Activated effector memory CD4-positive, alpha-beta T cell treated with Interleukin-2 at 50 U/mL for 16 hours (primary cell): Measurements from ENCODE around the gene MLH3.
"Not testable (repeated sequence)": the region's sequence is repeated elsewhere in the genome, so short reads cannot be mapped to it uniquely, and the experiment has no call there.

Source experiments
- DNase-seq: peaks from one replicate; pipeline ENCODE4 v3.0.0-alpha.2; 2020

Gene MLH3

GRCh38 chr14:75023108-75023507 lies 28.2 kb downstream of the MLH3 start:
- DNase-seq: no peak

GRCh38 chr14:75022655-75023054 lies 28.6 kb downstream of the MLH3 start:
- no peak for DNase-seq

GRCh38 chr14:75018694-75019093 lies 32.6 kb downstream of the MLH3 start:
- DNase-seq: no peak

- DNase-seq: no peak
These were observed 34.5 kb downstream of the MLH3 start for GRCh38 chr14:75016815-75017214.

GRCh38 chr14:75015496-75015895 lies 35.8 kb downstream of the MLH3 start:
- DNase-seq: no peak

GRCh38 chr14:75013290-75013689 lies 38.0 kb downstream of the MLH3 start:
- no peak for DNase-seq

DNA sequence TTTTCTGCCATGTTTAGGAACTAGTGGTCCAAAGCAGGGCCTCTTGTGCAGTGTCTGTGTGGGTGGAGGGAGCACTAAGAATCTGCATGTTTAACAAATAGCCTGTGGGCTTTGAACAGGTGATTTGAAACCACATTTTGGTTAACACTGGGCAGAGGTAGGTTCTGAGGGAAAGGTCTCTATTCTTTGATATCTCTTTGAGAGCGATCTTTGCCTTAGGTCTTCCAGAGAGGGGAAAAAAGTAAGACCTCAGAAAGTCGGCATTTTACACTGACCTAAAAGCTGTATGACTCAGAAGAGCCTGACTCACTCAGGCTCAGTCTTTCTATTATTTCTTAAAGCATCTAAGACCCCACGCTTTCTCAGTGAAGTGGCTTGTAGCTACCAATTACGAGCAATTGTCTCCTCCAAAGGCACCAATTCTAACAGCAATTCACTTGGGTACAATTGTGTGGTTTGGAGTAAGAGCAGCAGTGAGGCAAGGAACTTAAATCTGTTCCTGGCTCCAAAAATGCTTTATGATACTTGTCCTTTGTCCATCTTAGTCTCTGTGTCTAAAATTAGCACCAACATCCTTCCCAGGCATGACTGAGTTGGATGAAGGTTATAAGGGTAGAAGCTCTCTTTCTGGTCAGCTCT lies 39.8 kb downstream of the MLH3 start:
- no peak for DNase-seq

DNA sequence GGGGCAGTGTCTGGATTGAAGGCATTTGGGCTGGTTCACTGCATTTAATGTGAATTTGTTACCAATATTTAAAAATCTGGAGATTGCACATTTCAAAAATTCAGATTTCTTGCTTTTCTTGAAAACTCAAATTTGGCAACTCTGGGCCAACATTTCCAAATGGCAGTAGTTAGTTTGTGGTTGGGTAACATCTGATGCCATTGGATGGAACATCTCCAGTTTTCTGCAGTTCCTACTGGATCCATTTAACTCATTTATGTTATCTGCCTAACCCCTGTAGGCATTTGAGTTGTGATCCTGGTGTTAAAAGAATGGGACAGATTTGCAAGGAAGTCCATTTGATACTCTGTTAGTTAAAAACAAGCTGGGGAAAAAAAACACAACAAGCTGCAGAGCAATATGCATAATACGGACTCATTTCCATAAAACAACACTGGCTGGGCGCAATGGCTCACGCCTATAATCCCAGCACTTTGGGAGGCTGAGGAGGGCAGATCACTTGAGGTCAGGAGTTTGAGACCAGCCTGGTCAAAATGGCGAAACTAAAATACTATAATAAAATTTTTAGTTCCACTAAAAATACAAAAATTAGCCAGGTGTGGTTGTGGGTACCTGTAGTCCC lies 40.7 kb downstream of the MLH3 start:
- DNase-seq: no peak

DNA sequence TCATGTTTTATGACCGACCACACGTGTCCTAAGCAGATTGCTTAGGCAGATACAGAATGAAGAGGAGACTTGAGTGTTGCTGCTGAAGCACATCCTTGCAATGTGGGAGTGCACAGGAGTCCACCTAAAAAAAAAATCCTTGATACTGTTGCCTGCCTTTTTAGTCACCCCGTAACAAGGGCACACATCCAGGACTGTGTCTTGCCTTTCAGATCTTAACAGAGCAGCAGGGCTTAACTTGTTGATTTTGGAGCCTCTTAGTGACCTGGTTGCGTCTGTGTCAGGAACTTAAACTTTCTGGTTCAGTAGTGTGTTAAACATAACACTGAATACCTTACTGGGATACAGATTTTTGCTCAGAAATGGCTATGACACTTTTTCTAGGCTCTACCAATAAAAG lies 42.1 kb downstream of the MLH3 start:
- no peak for DNase-seq

DNA sequence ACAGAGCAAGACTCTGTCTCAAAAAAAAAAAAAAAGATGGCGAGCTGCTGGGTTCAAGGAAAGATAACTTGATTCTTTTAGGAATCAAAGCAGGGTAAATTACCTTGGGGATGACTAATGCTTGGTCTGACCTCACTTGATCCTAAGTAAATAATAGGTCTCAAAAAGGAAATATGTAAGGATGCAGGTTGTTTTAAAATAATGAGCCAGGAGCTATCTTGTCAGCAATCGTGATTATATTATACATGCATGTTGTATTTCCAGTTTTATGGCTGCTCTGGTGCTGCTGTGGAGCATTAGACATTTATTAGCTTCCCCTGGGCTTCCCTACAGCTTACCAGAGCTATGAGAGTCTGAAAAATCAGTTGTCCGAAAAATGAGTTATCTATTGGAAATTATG lies 45.9 kb downstream of the MLH3 start:
- DNase-seq: no peak

DNA sequence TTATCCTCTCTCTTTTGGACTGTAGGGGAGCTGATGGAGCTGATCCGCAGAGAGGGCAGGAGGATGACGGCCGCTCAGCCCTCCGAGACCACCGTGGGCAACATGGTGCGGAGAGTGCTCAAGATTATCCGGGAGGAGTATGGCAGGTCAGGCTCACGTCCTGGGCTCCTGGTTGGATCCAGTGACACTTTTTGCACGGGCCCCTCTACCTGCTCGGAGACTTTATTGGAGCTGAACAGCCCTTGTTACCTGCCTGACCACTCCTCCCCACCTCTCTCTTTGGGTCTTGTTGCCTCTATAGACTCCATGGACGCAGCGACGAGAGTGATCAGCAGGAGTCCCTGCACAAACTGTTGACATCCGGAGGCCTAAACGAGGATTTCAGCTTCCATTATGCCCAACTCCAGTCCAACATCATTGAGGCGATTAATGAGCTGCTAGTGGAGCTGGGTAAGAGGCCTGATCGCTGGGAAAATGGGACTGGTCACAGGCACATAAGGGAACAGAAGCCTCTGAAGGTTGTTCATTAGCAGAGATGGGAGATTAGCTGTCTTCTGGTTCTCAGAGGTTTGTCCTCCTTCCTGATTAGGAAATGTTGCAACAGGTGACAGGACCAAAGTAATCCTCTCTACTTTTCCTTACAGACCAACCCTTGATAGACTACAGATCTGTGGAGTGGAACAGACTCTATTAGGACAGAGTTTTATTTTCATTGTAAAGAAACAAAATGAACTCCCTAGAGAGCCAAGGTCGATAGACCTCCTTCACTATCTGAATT lies 47.8 kb downstream of the MLH3 start:
- DNase-seq: no peak

- peak; percentile 99 for DNase-seq
These were observed 48.6 kb downstream of the MLH3 start, which contains the start of gene EIF2B2 for GRCh38 chr14:75002392-75003249. EIF2B2 (plus strand) TSS chr14:75002921; CDS start chr14:75002991, 70 bp downstream.

DNA sequence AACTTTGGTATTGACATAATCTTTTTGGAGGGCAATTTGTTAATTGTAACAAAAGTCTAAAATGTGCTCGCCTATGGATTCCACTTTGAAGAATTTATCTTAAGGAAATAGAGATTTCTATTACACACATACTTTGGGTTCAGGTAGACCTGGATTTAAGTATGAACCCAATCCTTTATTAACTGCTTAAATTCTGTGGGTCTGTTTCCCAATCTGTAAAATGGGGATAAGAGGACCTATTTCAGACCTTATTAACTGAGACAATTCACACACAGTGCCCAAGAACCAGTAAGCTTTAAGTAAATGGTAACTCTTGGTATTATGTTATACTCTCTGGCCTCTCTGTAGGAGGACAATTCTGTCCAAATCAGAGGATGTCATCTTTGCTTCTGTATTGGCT lies 49.4 kb downstream of the MLH3 start:
- DNase-seq: no peak

DNA sequence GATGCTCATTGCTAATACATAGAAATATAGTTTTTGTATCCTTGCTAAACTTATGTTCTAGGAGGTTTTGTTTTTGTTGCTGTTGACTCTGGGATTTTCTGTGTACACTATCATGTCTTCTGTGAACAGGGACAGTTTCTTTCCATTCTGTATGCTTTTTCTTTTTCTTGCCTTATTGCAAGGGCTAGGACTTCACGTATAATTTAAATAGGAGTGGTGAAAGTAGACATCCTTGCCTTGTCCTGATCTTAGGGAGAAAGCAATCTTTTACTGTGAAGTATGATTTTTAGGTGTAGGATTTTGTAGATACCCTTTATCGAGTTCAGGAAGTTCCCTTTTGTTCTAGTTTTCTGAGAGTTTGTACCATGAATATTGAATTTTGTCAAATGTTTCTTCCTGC lies 50.0 kb downstream of the MLH3 start:
- no peak for DNase-seq

DNA sequence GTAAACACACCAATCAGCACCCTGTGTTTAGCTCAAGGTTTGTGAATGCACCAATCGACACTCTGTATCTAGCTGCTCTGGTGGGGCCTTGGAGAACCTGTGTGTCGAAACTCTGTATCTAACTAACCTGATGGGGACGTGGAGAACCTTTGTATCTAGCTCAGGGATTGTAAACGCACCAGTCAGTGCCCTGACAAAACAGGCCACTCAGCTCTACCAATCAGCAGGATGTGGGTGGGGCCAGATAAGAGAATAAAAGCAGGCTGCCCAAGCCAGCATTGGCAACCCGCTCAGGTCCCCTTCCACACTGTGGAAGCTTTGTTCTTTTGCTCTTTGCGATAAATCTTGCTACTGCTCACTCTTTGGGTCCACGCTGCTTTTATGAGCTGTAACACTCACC lies 55.5 kb downstream of the MLH3 start:
- not testable (repeated sequence) for DNase-seq

DNA sequence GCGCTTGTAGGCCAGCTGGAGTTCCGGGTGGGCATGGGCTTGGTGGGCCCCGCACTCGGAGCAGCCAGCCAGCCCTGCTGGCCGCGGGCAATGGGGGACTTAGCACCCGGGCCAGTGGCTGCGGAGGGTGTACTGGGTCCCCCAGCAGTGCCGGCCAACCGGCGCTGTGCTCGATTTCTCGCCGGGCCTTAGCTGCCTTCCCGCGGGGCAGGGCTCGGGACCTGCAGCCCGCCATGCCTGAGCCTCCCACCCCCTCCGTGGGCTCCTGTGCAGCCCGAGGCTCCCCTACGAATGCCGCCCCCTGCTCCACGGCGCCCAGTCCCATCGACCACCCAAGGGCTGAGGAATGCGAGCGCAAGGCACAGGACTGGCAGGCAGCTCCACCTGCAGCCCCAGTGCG lies 57.1 kb downstream of the MLH3 start:
- not testable (repeated sequence) for DNase-seq

DNA sequence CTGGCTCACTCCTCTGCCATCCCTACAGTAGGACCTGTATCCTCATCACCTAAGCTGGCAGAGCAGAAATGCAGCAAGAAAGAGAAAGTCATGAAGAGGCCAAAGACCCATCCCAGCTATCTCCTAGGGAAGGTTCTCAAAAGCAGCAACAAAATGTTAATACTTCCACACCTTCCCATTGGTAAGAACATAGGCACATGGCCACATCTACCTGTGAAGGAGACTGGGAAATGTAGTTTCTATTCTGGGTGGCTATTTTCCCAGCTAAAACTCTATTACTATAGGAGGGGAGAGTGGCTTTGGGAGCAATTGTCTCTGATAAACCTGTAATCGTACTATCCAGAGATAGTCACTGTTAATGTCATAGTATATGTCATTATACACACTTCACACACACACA lies 62.3 kb downstream of the MLH3 start:
- no peak for DNase-seq

DNA sequence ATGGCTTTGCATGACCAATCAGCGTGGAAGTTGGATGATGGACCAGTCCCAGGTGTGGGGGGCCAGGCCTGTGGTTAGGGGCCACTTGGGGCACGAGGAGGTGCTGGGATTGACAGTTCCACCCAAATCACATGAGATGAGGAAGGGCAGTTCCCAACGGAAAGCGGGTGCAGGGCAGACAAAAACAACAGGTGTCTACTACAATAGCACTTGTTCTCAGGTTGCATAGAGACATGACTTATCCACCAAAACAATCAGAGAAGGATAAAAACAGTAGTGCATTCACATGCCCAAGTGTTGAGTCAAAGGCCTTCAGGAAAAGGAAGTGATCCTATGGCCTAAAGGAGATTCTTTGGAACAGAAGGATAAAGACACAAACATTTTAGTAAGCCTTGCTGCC lies 63.1 kb downstream of the MLH3 start:
- DNase-seq: no peak

GRCh38 chr14:74985806-74986205 lies 65.5 kb downstream of the MLH3 start:
- no peak for DNase-seq

DNA sequence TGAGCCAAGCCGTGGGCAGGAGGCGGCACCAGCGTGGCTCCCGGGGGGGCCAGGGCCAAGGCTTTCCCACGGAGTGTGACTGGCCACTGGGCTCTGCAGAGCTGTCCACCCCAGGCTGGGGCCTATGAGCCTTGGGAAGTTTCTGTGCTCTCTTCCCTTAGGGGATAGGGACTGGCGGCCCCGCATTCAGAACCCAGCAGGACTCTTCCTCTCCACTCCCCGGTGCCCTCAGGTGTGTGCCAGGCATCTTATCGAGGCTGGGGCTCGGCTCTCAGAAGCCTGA lies 66.3 kb downstream of the MLH3 start:
- DNase-seq: no peak

GRCh38 chr14:74984236-74985027 lies 66.8 kb downstream of the MLH3 start:
- no peak for DNase-seq

DNA sequence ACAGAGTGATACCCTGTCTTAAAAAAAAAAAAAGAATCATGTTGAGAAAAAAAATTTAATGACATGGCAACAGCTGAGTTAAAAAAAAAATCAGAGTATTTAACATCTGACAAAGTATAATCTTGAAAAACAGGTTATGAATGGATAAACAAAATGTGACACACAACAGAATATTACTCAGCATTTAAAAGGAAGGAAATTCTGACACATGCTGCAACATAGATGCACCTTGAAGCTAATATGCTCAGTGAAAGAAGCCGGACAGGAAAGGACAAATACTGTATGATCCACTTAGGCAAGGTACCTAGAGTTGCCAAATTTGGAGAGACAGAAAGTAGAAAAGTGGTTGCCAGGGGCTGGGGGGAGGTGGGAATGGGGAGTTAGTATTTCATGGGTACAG lies 67.9 kb downstream of the MLH3 start:
- no peak for DNase-seq

DNA sequence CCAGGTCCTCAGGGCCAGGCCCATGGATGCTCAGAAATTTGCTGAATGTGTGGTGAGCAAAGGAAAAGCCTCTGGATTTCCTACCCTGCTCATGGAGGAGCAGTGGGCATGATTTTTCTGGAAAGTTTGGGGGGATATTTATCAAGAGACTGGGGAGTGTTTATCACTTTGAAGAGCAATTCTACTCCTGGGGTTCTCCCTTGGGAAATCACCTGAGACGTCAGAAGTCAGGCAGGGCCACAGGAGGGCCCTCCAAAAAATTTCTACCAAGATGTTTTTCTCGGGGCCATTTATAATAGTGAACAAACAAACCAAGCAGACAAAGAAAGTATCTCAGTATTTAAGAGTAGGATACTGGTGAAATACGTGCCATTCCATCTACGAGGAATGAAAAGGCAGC lies 68.6 kb downstream of the MLH3 start:
- no peak for DNase-seq
